Muscle of back (tissue), 11 donors: ENCODE measurements around the gene UBXN10. TPM values are rescaled to one million over a fixed set of nuclear protein-coding genes. Genes with fewer than 3 reads are reported as not detected.

ENCODE experiments used
- DNase-seq, 3 donors: peaks; one replicate each; pipeline versions ENCODE4 v3.0.0 to v3.0.0-alpha.2; 2013
- polyA plus RNA-seq, 10 donors: library from polyadenylated mRNA; unstranded; fragments of 120-200 nt; gene quantifications; one replicate each; pipeline ENCODE4 v1.2.1, GENCODE V29; 2013; ENCODE audit not compliant: insufficient read length in 10 of 10

UBXN10 gene
- polyA plus RNA-seq, 10 donors: 0.13 to 0.50 (median 0.29) TPM

- DNase-seq: no peak
These were observed 2.9 kb upstream of the UBXN10 start for GRCh38 chr1:20183035-20183434.

GRCh38 chr1:20183616-20184271, 2.2 kb upstream of the UBXN10 start:
- no peak for DNase-seq

DNA sequence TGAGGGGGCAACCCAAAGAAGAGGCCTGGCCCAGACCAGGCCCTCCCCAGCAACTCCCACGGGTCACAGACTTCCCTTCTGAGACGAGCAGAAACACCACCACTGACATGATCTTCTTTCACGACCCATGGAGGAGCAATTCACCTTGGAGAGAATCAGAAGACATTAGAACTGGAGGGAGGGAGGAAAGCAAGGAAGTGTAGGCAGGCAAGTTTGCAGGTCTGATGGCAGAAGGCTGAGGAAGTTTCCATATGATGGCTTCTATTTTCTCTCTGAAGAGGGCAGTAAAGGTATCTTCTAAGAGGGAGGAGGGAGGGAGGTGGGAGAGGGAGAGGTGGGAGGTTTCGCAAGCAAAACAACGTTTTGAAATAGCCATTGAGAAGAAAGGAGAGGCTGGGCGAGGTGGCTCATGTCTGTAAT, 1.4 kb upstream of the UBXN10 start:
- DNase-seq: no peak

GRCh38 chr1:20184997-20185833, 681 bp upstream of the UBXN10 start:
- DNase-seq: no peak

- no peak for DNase-seq
These were observed 1.4 kb downstream of the UBXN10 start for GRCh38 chr1:20187103-20187812.

GRCh38 chr1:20187813-20188454, 2.0 kb downstream of the UBXN10 start:
- no peak for DNase-seq

DNA sequence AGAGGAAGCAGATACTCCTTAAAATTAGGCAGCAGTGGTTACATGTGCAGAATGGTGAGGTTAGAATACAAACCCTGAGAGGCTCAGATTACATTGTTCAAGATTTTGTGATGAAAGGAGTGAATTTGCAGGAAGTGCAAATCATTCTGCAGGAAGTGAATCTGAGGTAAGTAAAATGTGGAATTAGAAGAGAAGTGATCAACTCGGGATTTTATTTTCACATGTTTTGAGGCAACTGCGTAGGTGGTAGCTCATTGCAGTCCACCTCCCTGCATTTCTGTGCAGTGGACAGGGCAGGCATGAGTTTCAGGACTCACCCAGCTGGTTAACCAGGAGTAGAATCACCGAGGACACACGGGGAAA, 2.5 kb downstream of the UBXN10 start:
- DNase-seq: no peak

- no peak for DNase-seq
These were observed 3.8 kb downstream of the UBXN10 start for GRCh38 chr1:20189664-20190063.

GRCh38 chr1:20190256-20191160, 4.6 kb downstream of the UBXN10 start:
- DNase-seq: no peak

- no peak for DNase-seq
These were observed 5.5 kb downstream of the UBXN10 start for GRCh38 chr1:20191266-20191825.

- peak in 1 of 3 donors; percentile 41 for DNase-seq
These were observed 6.5 kb downstream of the UBXN10 start for GRCh38 chr1:20192364-20192763.

DNA sequence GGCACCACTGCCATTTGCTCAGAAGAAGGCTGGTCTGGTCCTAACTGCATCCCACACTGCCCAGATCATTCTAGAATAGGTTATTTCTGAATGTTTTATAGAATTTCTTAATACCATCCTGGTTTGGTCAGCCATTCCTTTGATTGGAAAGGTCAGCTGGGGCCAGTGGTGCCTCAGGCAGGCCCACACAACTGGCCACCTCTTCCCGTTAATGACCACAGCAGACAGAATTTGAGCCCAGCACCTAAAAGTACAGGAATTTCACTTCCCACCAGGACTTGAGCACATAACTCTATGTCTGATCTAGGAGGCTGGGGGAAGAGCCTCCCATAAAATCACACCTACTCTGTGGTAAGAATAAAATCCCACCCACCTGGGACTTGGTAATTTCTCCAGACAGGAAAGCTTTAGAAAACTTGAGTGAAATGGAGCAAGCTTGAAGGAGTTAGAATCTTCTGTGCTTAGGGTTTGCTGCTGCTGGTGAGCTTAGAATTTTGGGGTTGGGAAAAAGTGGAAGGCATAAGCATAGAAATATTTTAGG, 7.0 kb downstream of the UBXN10 start:
- DNase-seq: no peak

DNA sequence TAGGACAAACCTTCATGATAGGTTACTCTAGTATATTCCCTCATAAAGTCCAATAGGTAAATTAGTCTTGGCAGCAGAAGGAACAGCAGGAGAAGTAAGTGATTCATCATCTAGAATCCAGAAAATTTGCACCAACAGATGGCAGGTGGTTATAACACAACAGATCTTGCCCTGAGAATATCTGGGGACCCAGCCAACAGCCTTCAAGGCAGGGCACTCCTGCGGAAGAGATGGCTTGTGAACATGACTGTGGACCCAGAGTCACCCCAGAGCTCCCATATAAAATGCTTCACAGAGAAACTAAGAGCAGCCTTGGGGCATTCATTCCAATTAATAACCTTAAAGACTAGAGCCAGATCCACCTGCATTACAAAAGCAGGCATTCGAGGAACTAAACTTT, 8.3 kb downstream of the UBXN10 start:
- DNase-seq: no peak

DNA sequence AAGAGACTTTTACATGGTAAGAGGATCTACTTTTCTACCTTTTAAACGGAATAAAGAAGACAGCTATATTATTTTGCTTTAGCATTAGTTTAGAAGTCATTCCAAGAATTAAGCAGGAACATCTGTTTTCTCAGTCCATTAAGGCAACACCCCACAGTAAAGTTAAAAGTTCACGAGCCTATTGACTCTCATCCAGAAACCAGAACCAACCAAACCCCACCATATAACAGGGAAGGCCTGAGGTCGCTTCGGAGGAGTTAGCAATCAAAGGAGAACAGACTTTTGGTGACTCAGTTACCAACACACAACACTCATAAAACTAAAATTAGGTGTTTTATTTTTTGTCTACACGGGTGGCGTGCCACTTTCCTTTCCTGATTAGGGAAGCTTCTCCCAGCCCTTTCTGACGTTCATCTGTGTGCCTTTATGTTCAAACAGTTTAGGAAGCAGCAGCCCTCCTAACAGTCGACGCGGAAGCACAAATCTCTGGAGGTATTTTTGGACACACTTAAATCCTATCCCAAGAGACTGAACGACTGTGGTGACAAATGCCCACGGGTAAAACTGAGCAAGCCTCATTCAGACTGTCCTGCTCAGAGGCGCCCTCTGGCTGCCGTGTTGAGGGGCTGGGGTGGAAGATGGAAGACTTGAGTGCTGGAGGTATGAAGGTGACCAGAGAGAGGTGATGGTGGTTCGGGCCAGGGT, 9.0 kb downstream of the UBXN10 start:
- DNase-seq: peak in 1 of 3 donors; percentile 47

GRCh38 chr1:20195462-20195780, 9.5 kb downstream of the UBXN10 start:
- no peak for DNase-seq

- no peak for DNase-seq
These were observed 11.5 kb downstream of the UBXN10 start for GRCh38 chr1:20197329-20197791.

- DNase-seq: no peak
These were observed 12.4 kb downstream of the UBXN10 start for GRCh38 chr1:20198296-20198695.

DNA sequence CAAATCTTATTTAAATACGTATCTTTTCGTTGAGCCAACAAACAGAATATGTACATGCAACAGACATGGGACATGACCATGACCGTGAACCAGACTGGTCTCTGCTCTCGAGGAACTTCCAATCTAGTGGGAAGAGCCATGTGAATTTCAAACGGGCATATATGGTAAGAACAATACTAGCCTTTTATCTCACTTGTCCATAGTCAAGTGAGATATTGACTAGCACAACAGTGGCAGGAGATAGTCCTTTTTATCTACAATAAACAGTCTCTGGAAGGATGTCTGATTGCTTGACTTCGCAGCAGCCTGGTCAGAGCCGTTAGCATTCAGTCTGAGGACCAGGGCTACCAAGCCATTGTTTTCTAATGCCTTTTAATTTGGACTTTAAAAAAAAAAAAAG, 13.0 kb downstream of the UBXN10 start:
- no peak for DNase-seq

DNA sequence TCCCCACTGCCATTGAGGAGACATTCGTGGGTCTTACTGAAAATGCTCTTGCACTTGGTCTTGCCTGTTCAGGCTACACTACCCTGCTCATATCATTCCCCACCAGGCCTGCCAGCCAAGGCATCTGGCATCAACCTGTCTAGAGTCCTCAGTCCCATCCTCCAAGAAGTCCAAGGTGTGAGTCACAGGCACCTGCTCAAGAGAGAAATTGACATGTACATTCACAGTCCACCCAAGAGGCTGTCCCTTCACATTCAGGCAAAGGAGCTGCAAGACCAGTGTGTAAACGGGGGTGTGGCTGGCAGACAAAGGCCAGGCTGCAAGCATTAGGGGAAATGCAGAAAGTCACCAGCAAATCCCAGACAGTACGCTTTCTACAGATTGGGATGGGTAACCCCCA, 13.5 kb downstream of the UBXN10 start:
- DNase-seq: no peak

GRCh38 chr1:20199840-20200239, 13.9 kb downstream of the UBXN10 start:
- DNase-seq: no peak
